ENCODE measurements around the gene INVS. TPM values are rescaled to one million over a fixed set of nuclear protein-coding genes. Genes with fewer than 3 reads are reported as not detected.
A peak's percentile ranks its signal among the peaks of the same experiment; 100 is the strongest.

Gene INVS
- total and polyA plus RNA-seq, 3 experiments from 2014 or later = 9.4 to 18.1 (median 16.8) TPM

- no peak overlapping the region for H3K27ac Mint-ChIP-seq
- DNase-seq = no peak
- H3K36me3 Mint-ChIP-seq = peaks cover 8 to 49% (median 16%) of the 10 kb centered on the region in 3 donors
- no peaks in the 10 kb centered on the region for H3K9me3 ChIP-seq (ENCODE audit: low read length)
- H3K4me3 Mint-ChIP-seq = no peak overlapping the region
- peaks cover 6% of the 10 kb centered on the region for H3K36me3 ChIP-seq (ENCODE audit: insufficient read depth, low read length)
- ChIA-PET CTCF (interaction anchor here (1.6 kb wide), 1 partner anchor 53 kb away, joined by 3 read pairs; no protein-coding TSS in a partner anchor), POLR2A (no interaction called here)
- no peaks in the 10 kb centered on the region for H3K4me1 Mint-ChIP-seq
- no peak overlapping the region for H3K4me3 ChIP-seq (ENCODE audit: low read length)
- no peaks in the 10 kb centered on the region for H3K9me3 Mint-ChIP-seq
- H3K27me3 ChIP-seq (ENCODE audit: insufficient read depth, low read length, poor library complexity, severe bottlenecking) = no peaks in the 10 kb centered on the region
- no peaks in the 10 kb centered on the region for H3K4me1 ChIP-seq (ENCODE audit: insufficient read depth, low read length)
- no peaks in the 10 kb centered on the region for H3K27me3 Mint-ChIP-seq
- H3K27ac ChIP-seq (ENCODE audit: low read depth, low read length) = no peak overlapping the region
These were observed 170.6 kb downstream of the INVS start for GRCh38 chr9:100269656-100270055.

- Histone ChIP-seq H3K27ac (ENCODE audit: low read depth, low read length) (no peak overlapping the region), H3K4me3 (ENCODE audit: low read length) (no peak overlapping the region), H3K4me1 (ENCODE audit: insufficient read depth, low read length) (no peaks in the 10 kb centered on the region), H3K9me3 (ENCODE audit: low read length) (no peaks in the 10 kb centered on the region), H3K27me3 (ENCODE audit: insufficient read depth, low read length, poor library complexity, severe bottlenecking) (no peaks in the 10 kb centered on the region), H3K36me3 (ENCODE audit: insufficient read depth, low read length) (peaks cover 6% of the 10 kb centered on the region)
- no peak overlapping the region for H3K27ac Mint-ChIP-seq
- no peaks in the 10 kb centered on the region for H3K27me3 Mint-ChIP-seq
- H3K36me3 Mint-ChIP-seq = peaks cover 13 to 62% (median 35%) of the 10 kb centered on the region in 3 donors
- DNase-seq = no peak
- no peaks in the 10 kb centered on the region for H3K9me3 Mint-ChIP-seq
- CTCF ChIA-PET = no interaction called here
- H3K4me1 Mint-ChIP-seq = no peaks in the 10 kb centered on the region
- H3K4me3 Mint-ChIP-seq = no peak overlapping the region
- POLR2A ChIA-PET = no interaction called here
These were observed 178.3 kb downstream of the INVS start for GRCh38 chr9:100277166-100277979.

DNA sequence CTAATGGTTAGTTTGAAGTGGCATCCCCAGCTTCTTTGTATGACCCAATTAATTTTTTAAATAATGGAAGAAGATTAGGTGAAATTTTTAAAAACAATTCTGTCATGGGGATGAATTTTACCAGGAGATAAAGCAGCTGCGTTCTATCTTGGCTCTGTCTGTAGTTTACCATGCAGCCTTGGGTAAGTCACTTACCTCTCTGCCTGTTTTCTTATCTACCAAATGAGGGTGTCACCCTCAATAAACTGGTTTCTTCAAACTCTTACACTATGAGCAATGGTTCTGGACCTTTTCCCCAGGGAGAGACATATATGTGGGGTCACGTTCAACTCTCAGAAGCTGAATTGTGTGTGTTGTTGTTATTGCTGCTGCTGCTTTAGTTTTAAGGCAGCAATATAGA is 182.0 kb downstream of the INVS start:
- Mint-ChIP-seq H3K27ac (no peak overlapping the region), H3K4me3 (no peak overlapping the region), H3K4me1 (no peaks in the 10 kb centered on the region), H3K36me3 (peaks cover 28 to 65% (median 47%) of the 10 kb centered on the region in 3 donors), H3K9me3 (peaks cover 0 to 10% (median 2%) of the 10 kb centered on the region in 5 donors), H3K27me3 (no peaks in the 10 kb centered on the region)
- Histone ChIP-seq H3K27ac (ENCODE audit: low read depth, low read length) (no peak overlapping the region), H3K36me3 (ENCODE audit: insufficient read depth, low read length) (no peaks in the 10 kb centered on the region), H3K4me1 (ENCODE audit: insufficient read depth, low read length) (no peaks in the 10 kb centered on the region), H3K27me3 (ENCODE audit: insufficient read depth, low read length, poor library complexity, severe bottlenecking) (no peaks in the 10 kb centered on the region), H3K9me3 (ENCODE audit: low read length) (no peaks in the 10 kb centered on the region), H3K4me3 (ENCODE audit: low read length) (no peak overlapping the region)
- DNase-seq = no peak
- POLR2A ChIA-PET = no interaction called here
- CTCF ChIA-PET = no interaction called here

DNA sequence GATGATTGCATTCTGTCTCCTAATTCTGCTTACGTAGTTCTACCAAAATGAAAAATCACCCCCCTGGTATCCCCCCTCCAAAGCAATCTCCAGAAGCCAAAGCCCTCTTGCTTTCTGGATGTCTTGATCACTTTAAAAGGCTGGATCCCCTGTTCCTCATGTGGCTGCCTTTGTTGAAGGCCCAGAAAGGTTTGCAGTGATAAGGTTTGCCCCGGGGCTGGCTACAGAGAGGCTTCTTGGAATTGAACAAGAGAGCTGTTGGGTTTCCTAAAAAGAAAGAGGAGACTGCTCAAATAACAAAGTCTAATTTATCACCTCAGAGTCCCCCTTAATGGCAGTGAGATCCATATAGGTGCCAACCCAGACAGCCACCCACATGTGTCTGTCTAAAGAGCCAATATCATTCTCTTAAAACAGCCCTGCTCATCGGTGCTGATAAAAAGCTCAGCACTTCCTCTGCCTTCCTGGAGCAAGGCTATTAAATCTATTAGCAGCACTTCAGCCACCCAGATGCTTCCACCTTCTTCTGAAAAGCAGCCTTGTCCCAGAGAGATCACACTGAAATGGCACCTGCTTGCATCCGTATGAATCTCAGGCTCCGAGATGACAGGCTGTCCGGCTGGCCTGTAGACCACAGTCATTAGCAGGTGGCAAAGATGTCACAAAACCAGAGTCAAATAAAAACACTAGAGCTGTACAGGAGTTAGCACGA is 182.8 kb downstream of the INVS start:
- DNase-seq = no peak
- H3K27ac Mint-ChIP-seq = peak overlapping the region in 1 of 8 donors; percentile 36
- H3K4me3 Mint-ChIP-seq = no peak overlapping the region
- peaks cover 32 to 66% (median 47%) of the 10 kb centered on the region in 3 donors for H3K36me3 Mint-ChIP-seq
- no peaks in the 10 kb centered on the region for H3K9me3 ChIP-seq (ENCODE audit: low read length)
- CTCF ChIA-PET = no interaction called here
- H3K9me3 Mint-ChIP-seq = peaks cover 0 to 10% (median 4%) of the 10 kb centered on the region in 5 donors
- no peaks in the 10 kb centered on the region for H3K36me3 ChIP-seq (ENCODE audit: insufficient read depth, low read length)
- no peak overlapping the region for H3K4me3 ChIP-seq (ENCODE audit: low read length)
- H3K27ac ChIP-seq (ENCODE audit: low read depth, low read length) = no peak overlapping the region
- POLR2A ChIA-PET = no interaction called here
- H3K4me1 ChIP-seq (ENCODE audit: insufficient read depth, low read length) = no peaks in the 10 kb centered on the region
- no peaks in the 10 kb centered on the region for H3K27me3 ChIP-seq (ENCODE audit: insufficient read depth, low read length, poor library complexity, severe bottlenecking)
- H3K27me3 Mint-ChIP-seq = no peaks in the 10 kb centered on the region
- peaks cover 0 to 4% (median 0%) of the 10 kb centered on the region in 3 donors for H3K4me1 Mint-ChIP-seq

DNA sequence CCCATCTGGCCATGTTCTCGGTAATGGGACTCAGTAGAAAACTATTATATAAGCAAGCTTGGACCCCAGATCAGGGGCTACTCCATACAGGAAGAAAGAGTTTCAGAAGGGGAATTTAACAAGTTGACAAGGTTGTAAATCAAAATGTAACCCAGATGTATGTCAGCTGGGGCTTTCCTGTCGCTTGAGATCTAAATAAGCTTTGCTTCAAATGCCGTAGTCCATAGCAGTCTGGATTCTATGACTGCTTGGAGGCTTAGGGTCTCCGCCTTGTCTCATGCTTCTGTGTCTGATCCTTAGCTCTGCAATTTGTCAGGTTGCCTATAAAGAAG is 183.3 kb downstream of the INVS start:
- no peaks in the 10 kb centered on the region for H3K4me1 ChIP-seq (ENCODE audit: insufficient read depth, low read length)
- no peak for DNase-seq
- H3K27me3 Mint-ChIP-seq = no peaks in the 10 kb centered on the region
- H3K4me3 Mint-ChIP-seq = no peak overlapping the region
- peaks cover 0 to 10% (median 5%) of the 10 kb centered on the region in 5 donors for H3K9me3 Mint-ChIP-seq
- ChIA-PET POLR2A (no interaction called here), CTCF (no interaction called here)
- H3K36me3 ChIP-seq (ENCODE audit: insufficient read depth, low read length) = no peaks in the 10 kb centered on the region
- H3K27me3 ChIP-seq (ENCODE audit: insufficient read depth, low read length, poor library complexity, severe bottlenecking) = no peaks in the 10 kb centered on the region
- H3K27ac Mint-ChIP-seq = peak overlapping the region in 1 of 8 donors; percentile 36
- H3K36me3 Mint-ChIP-seq = peaks cover 34 to 65% (median 46%) of the 10 kb centered on the region in 3 donors
- no peak overlapping the region for H3K4me3 ChIP-seq (ENCODE audit: low read length)
- no peak overlapping the region for H3K27ac ChIP-seq (ENCODE audit: low read depth, low read length)
- peaks cover 0 to 5% (median 0%) of the 10 kb centered on the region in 3 donors for H3K4me1 Mint-ChIP-seq
- no peaks in the 10 kb centered on the region for H3K9me3 ChIP-seq (ENCODE audit: low read length)

DNA sequence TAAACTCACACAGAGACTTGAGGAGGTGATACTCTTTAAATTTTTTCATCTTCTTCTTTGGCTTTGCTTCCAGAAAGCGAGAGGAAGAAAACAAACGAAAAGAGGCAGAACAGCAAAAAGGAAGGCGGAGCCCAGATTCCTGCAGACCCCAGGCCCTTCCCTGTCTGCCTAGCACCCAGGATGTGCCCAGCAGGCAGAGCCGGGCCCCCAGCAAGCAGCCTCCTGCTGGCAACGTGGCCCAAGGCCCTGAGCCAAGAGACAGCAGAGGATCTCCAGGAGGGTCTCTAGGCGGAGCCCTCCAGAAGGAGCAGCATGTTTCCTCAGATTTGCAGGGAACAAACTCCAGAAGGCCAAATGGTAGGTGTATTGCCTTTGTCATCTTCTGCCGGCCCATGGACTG is 185.2 kb downstream of the INVS start:
- Mint-ChIP-seq H3K27me3 (no peaks in the 10 kb centered on the region), H3K27ac (no peak overlapping the region), H3K4me1 (peaks cover 0 to 5% (median 0%) of the 10 kb centered on the region in 3 donors), H3K36me3 (peaks cover 45 to 71% (median 48%) of the 10 kb centered on the region in 3 donors), H3K9me3 (peaks cover 0 to 10% (median 5%) of the 10 kb centered on the region in 5 donors), H3K4me3 (no peak overlapping the region)
- Histone ChIP-seq H3K27me3 (ENCODE audit: insufficient read depth, low read length, poor library complexity, severe bottlenecking) (no peaks in the 10 kb centered on the region), H3K4me1 (ENCODE audit: insufficient read depth, low read length) (no peaks in the 10 kb centered on the region), H3K4me3 (ENCODE audit: low read length) (no peak overlapping the region), H3K9me3 (ENCODE audit: low read length) (no peaks in the 10 kb centered on the region), H3K27ac (ENCODE audit: low read depth, low read length) (no peak overlapping the region), H3K36me3 (ENCODE audit: insufficient read depth, low read length) (no peaks in the 10 kb centered on the region)
- POLR2A ChIA-PET = no interaction called here
- CTCF ChIA-PET = no interaction called here
- DNase-seq = no peak

- H3K27me3 ChIP-seq (ENCODE audit: insufficient read depth, low read length, poor library complexity, severe bottlenecking) = no peaks in the 10 kb centered on the region
- H3K27me3 Mint-ChIP-seq = no peaks in the 10 kb centered on the region
- CTCF ChIA-PET = no interaction called here
- H3K4me3 Mint-ChIP-seq = no peak overlapping the region
- POLR2A ChIA-PET = no interaction called here
- no peaks in the 10 kb centered on the region for H3K36me3 ChIP-seq (ENCODE audit: insufficient read depth, low read length)
- peaks cover 0 to 10% (median 5%) of the 10 kb centered on the region in 5 donors for H3K9me3 Mint-ChIP-seq
- no peak overlapping the region for H3K27ac ChIP-seq (ENCODE audit: low read depth, low read length)
- DNase-seq = no peak
- H3K36me3 Mint-ChIP-seq = peaks cover 49 to 75% (median 54%) of the 10 kb centered on the region in 3 donors
- H3K9me3 ChIP-seq (ENCODE audit: low read length) = no peaks in the 10 kb centered on the region
- H3K4me1 Mint-ChIP-seq = peaks cover 0 to 5% (median 0%) of the 10 kb centered on the region in 3 donors
- H3K4me3 ChIP-seq (ENCODE audit: low read length) = no peak overlapping the region
- H3K27ac Mint-ChIP-seq = peak overlapping the region in 3 of 8 donors; percentile 15 to 49 (median 24)
- no peaks in the 10 kb centered on the region for H3K4me1 ChIP-seq (ENCODE audit: insufficient read depth, low read length)
These were observed 186.0 kb downstream of the INVS start for GRCh38 chr9:100285080-100285479.

- ChIA-PET CTCF (no interaction called here), POLR2A (no interaction called here)
- peak overlapping the region in 1 of 8 donors; percentile 51 for H3K27ac Mint-ChIP-seq
- Histone ChIP-seq H3K4me3 (ENCODE audit: low read length) (no peak overlapping the region), H3K27me3 (ENCODE audit: insufficient read depth, low read length, poor library complexity, severe bottlenecking) (no peaks in the 10 kb centered on the region), H3K27ac (ENCODE audit: low read depth, low read length) (no peak overlapping the region), H3K36me3 (ENCODE audit: insufficient read depth, low read length) (no peaks in the 10 kb centered on the region), H3K9me3 (ENCODE audit: low read length) (no peaks in the 10 kb centered on the region), H3K4me1 (ENCODE audit: insufficient read depth, low read length) (no peaks in the 10 kb centered on the region)
- H3K27me3 Mint-ChIP-seq = no peaks in the 10 kb centered on the region
- peaks cover 49 to 77% (median 56%) of the 10 kb centered on the region in 3 donors for H3K36me3 Mint-ChIP-seq
- peaks cover 0 to 5% (median 0%) of the 10 kb centered on the region in 3 donors for H3K4me1 Mint-ChIP-seq
- DNase-seq = no peak
- H3K4me3 Mint-ChIP-seq = no peak overlapping the region
- peaks cover 0 to 10% (median 5%) of the 10 kb centered on the region in 5 donors for H3K9me3 Mint-ChIP-seq
These were observed 186.6 kb downstream of the INVS start for GRCh38 chr9:100285601-100286000.

All from CD8-positive, alpha-beta memory T cell (primary cell).